ENCODE data around the gene TMEM135. TPM values are rescaled to one million over a fixed set of nuclear protein-coding genes. Genes with fewer than 3 reads are reported as not detected.

Gene TMEM135
- total RNA-seq, 1 donor from 2014 or later, result 24.7 TPM

- TF ChIP-seq CTCF (IDR thresholded peaks at IDR 0.05), result no peak
- Mint-ChIP-seq H3K36me3 (ENCODE audit: unreplicated experiment) (peaks cover 3% of the 10 kb centered on the region), H3K27ac (ENCODE audit: unreplicated experiment) (no peak overlapping the region), H3K4me1 (ENCODE audit: unreplicated experiment) (peaks cover 8% of the 10 kb centered on the region), H3K4me3 (ENCODE audit: unreplicated experiment) (no peak overlapping the region), H3K9me3 (ENCODE audit: unreplicated experiment) (no peaks in the 10 kb centered on the region), H3K27me3 (ENCODE audit: unreplicated experiment) (no peaks in the 10 kb centered on the region)
- DNase-seq (ENCODE audit: extremely low spot score, unreplicated experiment), result no peak
Observed at GRCh38 chr11:87116185-87116584, 78.5 kb downstream of the TMEM135 start.

- H3K27ac Mint-ChIP-seq (ENCODE audit: unreplicated experiment), result no peak overlapping the region
- H3K9me3 Mint-ChIP-seq (ENCODE audit: unreplicated experiment), result no peaks in the 10 kb centered on the region
- DNase-seq (ENCODE audit: extremely low spot score, unreplicated experiment), result no peak
- H3K4me1 Mint-ChIP-seq (ENCODE audit: unreplicated experiment), result peaks cover 3% of the 10 kb centered on the region
- H3K4me3 Mint-ChIP-seq (ENCODE audit: unreplicated experiment), result no peak overlapping the region
- H3K27me3 Mint-ChIP-seq (ENCODE audit: unreplicated experiment), result no peaks in the 10 kb centered on the region
- TF ChIP-seq CTCF (IDR thresholded peaks at IDR 0.05), result no peak
- peaks cover 6% of the 10 kb centered on the region for H3K36me3 Mint-ChIP-seq (ENCODE audit: unreplicated experiment)
Observed at GRCh38 chr11:87120937-87121336, 83.2 kb downstream of the TMEM135 start.

GRCh38 chr11:87122852-87123251 is 85.1 kb downstream of the TMEM135 start:
- H3K9me3 Mint-ChIP-seq (ENCODE audit: unreplicated experiment), result no peaks in the 10 kb centered on the region
- DNase-seq (ENCODE audit: extremely low spot score, unreplicated experiment), result no peak
- no peak for TF ChIP-seq CTCF (IDR thresholded peaks at IDR 0.05)
- H3K27ac Mint-ChIP-seq (ENCODE audit: unreplicated experiment), result no peak overlapping the region
- H3K4me3 Mint-ChIP-seq (ENCODE audit: unreplicated experiment), result no peak overlapping the region
- H3K36me3 Mint-ChIP-seq (ENCODE audit: unreplicated experiment), result peaks cover 6% of the 10 kb centered on the region
- H3K27me3 Mint-ChIP-seq (ENCODE audit: unreplicated experiment), result no peaks in the 10 kb centered on the region
- H3K4me1 Mint-ChIP-seq (ENCODE audit: unreplicated experiment), result peaks cover 3% of the 10 kb centered on the region

DNA sequence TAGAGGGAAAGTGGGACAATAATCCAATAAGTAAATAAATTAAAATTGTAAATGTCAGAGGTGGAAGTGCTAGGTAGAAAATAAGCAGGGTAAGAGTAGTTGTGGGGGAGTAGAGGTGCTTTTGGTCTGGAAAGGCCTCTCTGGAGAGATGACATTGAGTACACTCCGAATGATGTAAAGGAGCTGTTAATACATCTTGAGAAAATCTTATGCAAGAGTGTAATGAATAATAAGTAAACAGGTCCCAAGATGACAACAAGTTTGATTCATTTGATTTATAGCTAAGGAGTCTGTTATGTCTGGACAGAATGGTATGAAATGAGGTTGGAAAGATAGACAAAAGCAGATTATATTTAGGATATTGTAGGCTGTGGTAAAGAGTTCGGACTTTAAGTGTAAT is 87.5 kb downstream of the TMEM135 start:
- Mint-ChIP-seq H3K27ac (ENCODE audit: unreplicated experiment) (no peak overlapping the region), H3K27me3 (ENCODE audit: unreplicated experiment) (no peaks in the 10 kb centered on the region), H3K9me3 (ENCODE audit: unreplicated experiment) (no peaks in the 10 kb centered on the region), H3K36me3 (ENCODE audit: unreplicated experiment) (peaks cover 3% of the 10 kb centered on the region), H3K4me1 (ENCODE audit: unreplicated experiment) (peaks cover 3% of the 10 kb centered on the region), H3K4me3 (ENCODE audit: unreplicated experiment) (no peak overlapping the region)
- TF ChIP-seq CTCF (IDR thresholded peaks at IDR 0.05), result no peak
- DNase-seq (ENCODE audit: extremely low spot score, unreplicated experiment), result no peak

GRCh38 chr11:87127101-87127500 is 89.4 kb downstream of the TMEM135 start:
- TF ChIP-seq CTCF (IDR thresholded peaks at IDR 0.05), result no peak
- Mint-ChIP-seq H3K27ac (ENCODE audit: unreplicated experiment) (no peak overlapping the region), H3K4me1 (ENCODE audit: unreplicated experiment) (peaks cover 3% of the 10 kb centered on the region), H3K9me3 (ENCODE audit: unreplicated experiment) (no peaks in the 10 kb centered on the region), H3K36me3 (ENCODE audit: unreplicated experiment) (peaks cover 3% of the 10 kb centered on the region), H3K4me3 (ENCODE audit: unreplicated experiment) (no peak overlapping the region), H3K27me3 (ENCODE audit: unreplicated experiment) (no peaks in the 10 kb centered on the region)
- no peak for DNase-seq (ENCODE audit: extremely low spot score, unreplicated experiment)

Measured in osteocyte (in vitro differentiated cells).